Stimulated activated effector memory CD8-positive, alpha-beta T cell treated with anti-CD3 and anti-CD28 coated beads, Interleukin-12 subunit alpha, Interleukin-12 subunit beta, amount 100 ng/mL, for 72 hours (primary cell): ENCODE measurements around the gene DAG1.
"Not testable (repeated sequence)": the region's sequence is repeated elsewhere in the genome, so short reads cannot be mapped to it uniquely, and the experiment has no call there.

ENCODE experiments used
- ATAC-seq: fragments of 150-1000 bp; cut with Tn5 transposase; 2 replicates; pipeline ENCODE4 v1.10.0; 2021
- DNase-seq, 2 donors: peaks; one replicate each; pipeline ENCODE4 v3.0.0; 2021 to 2022; ENCODE audit warnings: low spot score in 2 of 2
- H3K27ac Mint-ChIP-seq: one replicate; pipeline ENCODE4 v1.8.0; 2022; ENCODE audit warnings: mild to moderate bottlenecking, mixed read lengths
- H3K36me3 Mint-ChIP-seq: one replicate; pipeline ENCODE4 v1.8.0; 2022; ENCODE audit warnings: mild to moderate bottlenecking, mixed read lengths
- H3K4me1 Mint-ChIP-seq: one replicate; pipeline ENCODE4 v1.8.0; 2022; ENCODE audit warnings: mixed read lengths
- H3K4me3 Mint-ChIP-seq: one replicate; pipeline ENCODE4 v1.8.0; 2022; ENCODE audit warnings: mild to moderate bottlenecking, mixed read lengths
- H3K9me3 Mint-ChIP-seq: one replicate; pipeline ENCODE4 v1.8.0; 2022; ENCODE audit warnings: mixed read lengths

Gene DAG1

DNA sequence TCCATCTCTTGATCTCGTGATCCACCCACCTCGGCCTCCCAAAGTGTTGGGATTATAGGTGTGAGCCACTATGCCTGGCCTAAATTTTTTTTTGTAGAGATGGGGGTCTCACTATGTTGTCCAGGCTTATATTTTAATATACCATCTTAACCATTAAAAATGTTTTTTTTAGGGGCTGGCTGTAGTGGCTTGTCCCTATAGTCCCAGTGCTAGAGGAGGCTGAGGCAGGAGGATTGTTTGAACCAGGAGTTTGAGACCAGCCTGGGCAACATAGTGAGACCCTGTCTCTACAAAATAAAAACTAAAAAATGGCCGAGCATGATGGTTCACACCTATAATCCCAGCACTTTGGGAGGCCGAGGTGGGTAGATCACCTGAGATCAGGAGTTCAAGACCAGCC, 26.8 kb downstream of the DAG1 start:
- H3K4me3 Mint-ChIP-seq, ATAC-seq, DNase-seq, H3K9me3 Mint-ChIP-seq, H3K27ac Mint-ChIP-seq: not testable (repeated sequence)
- Mint-ChIP-seq H3K4me1 (peaks cover 27% of the 10 kb centered on the region), H3K36me3 (peaks cover 15% of the 10 kb centered on the region)

DNA sequence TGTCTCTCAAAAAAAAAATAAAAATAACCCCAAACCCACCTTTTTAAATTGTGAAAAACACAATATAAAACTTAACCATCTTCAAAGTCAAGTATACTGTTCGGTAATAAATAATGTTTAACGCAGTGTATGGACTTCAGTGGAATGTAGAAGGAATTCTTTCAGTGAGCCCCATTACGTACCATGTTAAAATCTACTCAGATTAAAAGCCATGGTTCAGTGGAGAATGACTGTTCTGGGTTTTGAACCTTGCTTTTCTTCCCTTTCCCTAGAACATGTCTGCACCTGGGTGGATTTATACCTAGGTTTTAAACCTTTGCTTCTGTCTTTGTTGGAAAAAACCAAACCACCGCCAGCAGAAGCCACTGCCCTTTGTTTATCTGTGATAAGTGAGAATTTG, 27.5 kb downstream of the DAG1 start:
- H3K4me1 Mint-ChIP-seq = peaks cover 34% of the 10 kb centered on the region
- no peak overlapping the region for H3K27ac Mint-ChIP-seq
- ATAC-seq = no peak
- DNase-seq = no peak
- H3K4me3 Mint-ChIP-seq = no peak overlapping the region
- H3K9me3 Mint-ChIP-seq = no peaks in the 10 kb centered on the region
- peaks cover 14% of the 10 kb centered on the region for H3K36me3 Mint-ChIP-seq

DNA sequence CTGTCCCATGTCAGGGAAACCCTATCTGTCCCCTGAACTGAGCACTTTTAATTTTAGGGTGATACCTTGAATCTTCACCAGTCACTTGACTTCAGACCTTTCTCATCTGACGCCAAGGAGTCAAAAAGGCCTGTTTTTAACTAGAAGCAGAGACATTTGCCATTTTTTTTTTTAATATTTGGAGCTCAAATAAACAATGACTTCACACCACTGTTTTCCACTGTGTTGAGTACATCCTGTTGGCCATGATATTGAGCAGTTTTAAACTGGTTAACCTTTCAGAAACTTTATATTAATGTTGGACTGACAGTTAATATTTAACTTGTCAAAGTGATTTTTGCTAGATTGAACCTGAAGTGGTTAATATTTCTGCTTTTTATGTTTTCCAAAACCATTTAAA, 28.2 kb downstream of the DAG1 start:
- Mint-ChIP-seq H3K9me3 (no peaks in the 10 kb centered on the region), H3K36me3 (peaks cover 8% of the 10 kb centered on the region), H3K4me3 (no peak overlapping the region), H3K27ac (no peak overlapping the region), H3K4me1 (peaks cover 39% of the 10 kb centered on the region)
- ATAC-seq = no peak
- DNase-seq = no peak

DNA sequence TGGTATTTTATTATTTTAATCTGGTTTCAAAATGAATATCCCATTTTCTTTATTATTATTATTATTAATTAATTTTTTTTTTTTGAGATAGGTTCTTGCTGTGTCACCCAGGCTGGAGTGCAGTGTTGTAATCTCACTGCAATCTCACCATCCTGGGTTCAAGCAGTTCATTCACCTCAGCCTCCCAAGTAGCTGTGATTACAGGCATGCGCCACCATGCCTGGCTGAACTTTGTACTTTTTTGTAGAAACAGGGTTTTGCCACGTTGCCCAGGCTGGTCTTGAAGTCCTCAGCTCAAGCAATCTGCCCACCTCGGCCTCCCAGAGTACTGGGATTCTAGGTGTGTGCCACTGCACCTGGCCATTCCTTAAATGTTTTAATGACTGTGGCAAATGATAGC, 28.6 kb downstream of the DAG1 start:
- ATAC-seq = no peak
- Mint-ChIP-seq H3K9me3 (no peaks in the 10 kb centered on the region), H3K36me3 (peaks cover 5% of the 10 kb centered on the region), H3K4me1 (peaks cover 39% of the 10 kb centered on the region), H3K4me3 (no peak overlapping the region), H3K27ac (no peak overlapping the region)
- DNase-seq = no peak

DNA sequence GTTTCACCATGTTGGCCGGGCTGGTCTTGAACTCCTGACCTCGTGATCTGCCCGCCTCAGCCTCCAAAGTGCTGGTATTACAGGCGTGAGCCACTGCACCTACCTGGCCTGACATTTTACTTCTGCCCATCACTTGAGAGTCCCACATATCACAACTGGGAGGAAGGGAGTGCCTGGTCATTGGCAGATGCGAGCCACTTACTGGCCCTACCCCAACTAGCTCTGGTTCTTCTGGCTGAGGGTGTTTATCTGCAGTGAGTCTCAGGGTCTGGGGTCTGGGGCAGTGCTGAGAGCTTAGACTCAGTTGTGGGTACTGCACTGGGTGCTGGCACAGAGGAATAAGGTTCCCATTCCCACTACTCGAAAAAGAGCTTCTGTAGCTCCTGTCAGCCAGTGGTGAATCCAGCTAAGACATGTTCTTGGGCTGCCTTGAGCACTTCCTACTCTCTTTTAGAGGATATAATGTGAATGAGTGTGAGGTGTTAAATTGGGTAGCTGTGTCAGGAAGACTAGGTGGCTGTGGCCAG, 30.2 kb downstream of the DAG1 start:
- Mint-ChIP-seq H3K36me3 (no peaks in the 10 kb centered on the region), H3K9me3 (no peaks in the 10 kb centered on the region), H3K27ac (peak overlapping the region; percentile 12), H3K4me3 (no peak overlapping the region), H3K4me1 (peaks cover 35% of the 10 kb centered on the region)
- ATAC-seq (no peak), DNase-seq (no peak)

DNA sequence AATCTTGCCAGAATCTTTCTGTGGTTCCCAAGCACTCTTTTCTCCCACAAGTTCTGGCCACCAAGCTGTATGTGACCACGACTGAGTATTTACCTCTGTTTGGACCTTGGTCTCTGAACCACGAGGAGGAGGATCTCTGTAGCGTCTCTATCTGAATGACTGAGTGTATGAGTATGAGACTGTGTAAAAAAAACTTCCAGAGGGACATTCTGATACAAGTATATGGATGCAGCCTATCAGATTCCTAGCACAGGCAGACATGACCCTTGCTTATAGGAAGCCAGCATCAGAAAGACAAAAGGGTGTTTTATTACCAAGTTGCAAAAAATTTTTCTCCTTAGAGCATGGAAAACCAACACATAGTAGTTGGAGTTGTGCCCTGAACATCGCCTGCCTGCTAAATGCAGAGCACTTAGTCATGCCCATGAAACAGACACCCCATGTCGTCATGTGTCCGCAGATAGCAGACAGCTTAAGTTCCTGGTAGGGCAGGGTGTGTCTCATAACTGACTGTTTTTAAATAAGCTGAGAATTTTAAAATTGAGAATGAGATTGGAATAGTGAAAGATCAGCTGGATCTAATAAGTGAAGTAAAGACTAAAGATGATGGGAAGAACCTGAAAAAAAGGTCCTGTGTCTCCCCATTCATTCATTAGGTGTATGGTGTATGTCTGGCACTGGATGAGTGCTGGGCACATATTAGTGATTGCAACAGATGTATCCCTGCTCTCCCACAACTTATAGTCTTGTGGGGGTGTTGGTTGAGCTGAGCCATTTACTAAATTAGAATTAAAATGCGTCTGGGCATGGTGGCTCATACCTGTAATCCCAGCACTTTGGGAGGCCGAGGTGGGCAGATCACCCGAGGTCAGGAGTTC, 30.9 kb downstream of the DAG1 start:
- ATAC-seq = peak; percentile 77

DNA sequence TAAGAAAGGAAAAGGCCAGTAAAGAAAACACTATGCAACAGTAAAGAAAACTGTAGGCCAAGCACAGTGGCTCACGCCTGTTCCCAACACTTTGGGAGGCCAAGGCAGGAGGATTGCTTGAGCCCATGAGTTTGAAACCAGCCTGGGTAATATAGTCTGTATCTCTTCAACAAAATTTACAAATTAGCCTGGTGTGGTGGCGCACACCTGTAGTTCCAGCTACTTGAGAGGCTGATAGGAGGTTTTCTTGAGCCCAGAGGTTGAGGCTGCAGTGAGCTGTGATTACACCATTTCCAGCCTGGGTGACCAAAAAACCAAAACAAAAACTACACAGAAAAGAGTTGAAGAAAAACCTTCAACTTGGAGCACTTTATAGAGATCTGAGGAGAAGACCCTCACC, 31.8 kb downstream of the DAG1 start:
- no peaks in the 10 kb centered on the region for H3K36me3 Mint-ChIP-seq
- no peak for ATAC-seq
- no peak overlapping the region for H3K27ac Mint-ChIP-seq
- H3K9me3 Mint-ChIP-seq = no peaks in the 10 kb centered on the region
- DNase-seq = no peak
- peaks cover 35% of the 10 kb centered on the region for H3K4me1 Mint-ChIP-seq
- H3K4me3 Mint-ChIP-seq = no peak overlapping the region

More for the DNA sequence above, 30.9 kb downstream of the DAG1 start:
- peaks cover 35% of the 10 kb centered on the region for H3K4me1 Mint-ChIP-seq
- no peaks in the 10 kb centered on the region for H3K36me3 Mint-ChIP-seq
- H3K9me3 Mint-ChIP-seq = no peaks in the 10 kb centered on the region
- DNase-seq = no peak
- no peak overlapping the region for H3K4me3 Mint-ChIP-seq
- H3K27ac Mint-ChIP-seq = peak overlapping the region; percentile 12

DNA sequence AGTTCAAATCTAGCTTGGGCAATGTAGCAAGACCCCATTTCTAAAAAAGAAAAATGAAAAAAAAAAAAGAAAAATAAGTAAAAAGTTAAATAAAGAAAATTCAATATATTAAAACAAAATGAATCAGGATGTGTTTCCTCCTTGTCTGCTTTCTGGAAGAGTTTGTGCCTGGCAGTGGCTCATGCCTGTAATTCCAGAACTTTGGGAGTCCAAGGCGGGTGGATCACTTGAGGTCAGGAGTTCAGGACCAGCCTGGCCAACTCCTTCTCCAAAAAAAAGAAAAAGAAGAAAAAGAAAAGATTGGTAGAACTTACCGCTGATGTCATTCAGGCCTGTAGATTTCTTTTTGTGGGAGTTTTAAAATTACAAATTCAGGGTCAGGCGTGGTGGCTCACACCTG, 36.8 kb downstream of the DAG1 start:
- no peak for ATAC-seq

DNA sequence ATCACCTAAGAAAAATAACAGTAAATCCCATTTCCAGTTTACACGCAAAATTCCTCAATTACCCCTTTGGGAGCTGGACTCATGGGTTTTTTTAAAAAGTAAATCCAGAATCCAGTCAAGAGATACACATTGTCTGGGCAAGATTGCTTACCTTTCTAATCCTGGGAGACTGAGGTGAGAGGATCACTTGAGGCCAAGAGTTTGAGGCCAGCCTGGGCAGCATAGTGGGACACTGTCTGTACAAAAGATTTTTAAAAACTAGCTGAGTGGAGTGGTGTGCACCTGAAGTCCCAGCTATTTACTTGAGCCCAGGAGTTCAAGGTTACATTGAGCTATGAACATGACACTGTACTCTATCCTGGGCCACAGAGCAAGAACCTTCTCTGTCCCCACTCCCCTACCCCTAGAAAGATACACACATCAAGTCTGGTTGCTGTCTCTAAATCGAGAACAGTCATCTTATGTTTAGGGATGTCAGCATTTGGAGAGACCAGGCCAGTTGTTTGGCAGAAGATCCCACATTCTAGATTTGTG, 39.0 kb downstream of the DAG1 start:
- ATAC-seq = no peak

More for the DNA sequence above, 36.8 kb downstream of the DAG1 start:
- Mint-ChIP-seq H3K4me3 (no peak overlapping the region), H3K9me3 (no peaks in the 10 kb centered on the region), H3K4me1 (peaks cover 14% of the 10 kb centered on the region), H3K27ac (no peak overlapping the region), H3K36me3 (peaks cover 16% of the 10 kb centered on the region)
- DNase-seq = no peak

DNA sequence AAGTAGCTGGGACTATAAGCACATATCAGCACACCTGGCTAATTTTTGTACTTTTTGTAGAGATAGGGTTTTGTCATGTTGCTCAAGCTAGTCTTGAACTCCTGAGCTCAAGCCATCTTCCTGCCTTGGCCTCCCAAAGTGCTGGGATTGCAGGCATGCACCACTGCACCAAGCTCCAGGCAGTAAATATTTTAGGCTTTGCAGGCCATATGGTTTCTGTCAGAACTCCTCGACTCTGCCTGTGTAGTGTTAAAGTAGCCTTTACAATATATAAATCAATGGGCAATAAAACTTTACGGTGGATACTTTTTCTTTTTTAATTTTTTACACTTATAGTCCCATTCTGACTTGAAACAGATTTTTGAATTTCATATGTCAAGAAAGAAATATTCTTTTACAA, 41.6 kb downstream of the DAG1 start:
- H3K36me3 Mint-ChIP-seq = peaks cover 56% of the 10 kb centered on the region
- no peak for ATAC-seq
- H3K4me3 Mint-ChIP-seq = no peak overlapping the region
- no peak overlapping the region for H3K27ac Mint-ChIP-seq
- H3K4me1 Mint-ChIP-seq = no peaks in the 10 kb centered on the region
- DNase-seq = no peak
- H3K9me3 Mint-ChIP-seq = no peaks in the 10 kb centered on the region

More for the DNA sequence above, 39.0 kb downstream of the DAG1 start:
- Mint-ChIP-seq H3K9me3 (no peaks in the 10 kb centered on the region), H3K4me3 (no peak overlapping the region), H3K4me1 (no peaks in the 10 kb centered on the region), H3K27ac (no peak overlapping the region), H3K36me3 (peaks cover 37% of the 10 kb centered on the region)
- no peak for DNase-seq

DNA sequence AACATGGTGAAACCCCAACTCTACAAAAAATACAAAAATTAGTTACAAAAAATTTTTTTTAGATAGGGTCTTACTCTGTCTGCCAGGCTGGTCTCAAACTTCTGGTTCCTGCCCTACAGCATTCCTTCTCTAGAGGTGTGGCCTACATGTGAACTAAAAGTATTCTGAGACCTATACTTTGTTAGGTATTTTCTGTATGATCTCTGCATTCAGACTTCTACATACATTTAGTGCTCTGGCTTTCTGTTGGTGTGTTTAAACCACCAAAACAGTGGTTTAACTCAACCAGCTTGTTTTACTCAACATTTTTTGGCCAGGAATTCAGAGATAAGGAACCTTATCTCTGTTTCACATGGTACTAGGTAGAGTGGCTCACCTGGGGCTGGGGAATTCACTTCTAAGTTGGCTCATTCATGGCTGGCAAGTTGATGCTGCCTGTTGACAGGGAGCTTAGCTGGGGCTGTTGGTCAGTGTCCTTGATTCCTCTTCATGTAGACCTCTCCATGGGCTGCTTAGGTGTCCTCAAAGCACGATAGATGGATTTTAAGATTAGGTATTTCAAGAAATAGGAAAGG, 42.8 kb downstream of the DAG1 start:
- no peak overlapping the region for H3K27ac Mint-ChIP-seq
- H3K9me3 Mint-ChIP-seq = no peaks in the 10 kb centered on the region
- H3K4me1 Mint-ChIP-seq = peaks cover 6% of the 10 kb centered on the region
- H3K4me3 Mint-ChIP-seq = no peak overlapping the region
- DNase-seq (no peak), ATAC-seq (no peak)
- H3K36me3 Mint-ChIP-seq = peaks cover 63% of the 10 kb centered on the region

DNA sequence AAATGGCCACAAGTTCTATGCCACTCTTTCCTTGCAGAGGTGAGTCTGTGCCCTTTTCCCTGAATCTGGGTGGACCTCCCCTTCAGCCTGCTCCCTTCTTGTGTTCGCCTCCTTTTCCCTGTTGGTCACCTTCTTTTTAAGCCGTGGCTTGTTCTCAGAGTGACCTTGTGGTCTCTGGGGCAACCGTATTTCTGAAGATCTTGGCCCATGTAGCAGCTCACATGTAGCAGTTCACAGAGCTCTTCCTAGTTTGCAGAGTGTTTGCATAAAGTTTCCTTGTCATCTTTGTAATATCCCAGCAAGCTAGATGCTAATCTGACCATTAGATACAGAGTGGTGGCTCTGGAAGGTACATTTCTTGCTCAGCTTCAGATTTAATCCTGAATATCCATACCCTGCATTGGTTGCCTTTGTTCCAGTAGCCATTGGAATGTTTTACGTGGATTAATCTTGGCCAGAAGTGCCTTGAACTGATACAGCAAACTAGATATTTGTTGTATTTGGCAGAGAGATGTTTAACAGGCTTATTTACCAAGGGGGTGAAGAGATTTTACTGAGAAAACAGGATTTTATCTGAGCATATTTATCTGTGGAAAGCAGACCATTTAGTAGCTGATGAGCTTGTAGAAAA, 43.5 kb downstream of the DAG1 start:
- no peaks in the 10 kb centered on the region for H3K9me3 Mint-ChIP-seq
- no peak overlapping the region for H3K27ac Mint-ChIP-seq
- peaks cover 64% of the 10 kb centered on the region for H3K36me3 Mint-ChIP-seq
- H3K4me1 Mint-ChIP-seq = peaks cover 8% of the 10 kb centered on the region
- DNase-seq (no peak), ATAC-seq (no peak)
- H3K4me3 Mint-ChIP-seq = no peak overlapping the region

DNA sequence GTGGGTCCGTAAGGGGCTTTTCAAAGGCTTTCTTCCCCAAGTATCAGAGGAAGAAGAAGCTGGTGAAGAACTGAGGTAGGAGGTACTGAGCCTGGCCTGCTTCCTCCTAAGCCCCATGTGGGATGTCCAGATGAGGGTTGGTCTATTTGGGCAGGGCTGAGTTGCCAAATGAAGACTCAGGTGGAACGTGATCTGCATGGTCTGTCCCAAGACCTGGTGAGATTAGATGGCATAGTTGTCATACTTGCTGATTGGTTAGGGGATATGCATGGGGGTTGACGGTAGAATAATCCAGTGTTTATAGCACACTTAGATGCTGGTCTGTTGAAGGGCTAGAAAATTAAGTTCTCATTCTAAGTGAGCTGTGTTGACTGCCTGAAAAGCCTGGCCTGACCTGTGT, 47.9 kb downstream of the DAG1 start:
- Mint-ChIP-seq H3K4me1 (peaks cover 17% of the 10 kb centered on the region), H3K27ac (no peak overlapping the region), H3K4me3 (no peak overlapping the region), H3K36me3 (peaks cover 38% of the 10 kb centered on the region), H3K9me3 (no peaks in the 10 kb centered on the region)
- ATAC-seq (no peak), DNase-seq (no peak)

DNA sequence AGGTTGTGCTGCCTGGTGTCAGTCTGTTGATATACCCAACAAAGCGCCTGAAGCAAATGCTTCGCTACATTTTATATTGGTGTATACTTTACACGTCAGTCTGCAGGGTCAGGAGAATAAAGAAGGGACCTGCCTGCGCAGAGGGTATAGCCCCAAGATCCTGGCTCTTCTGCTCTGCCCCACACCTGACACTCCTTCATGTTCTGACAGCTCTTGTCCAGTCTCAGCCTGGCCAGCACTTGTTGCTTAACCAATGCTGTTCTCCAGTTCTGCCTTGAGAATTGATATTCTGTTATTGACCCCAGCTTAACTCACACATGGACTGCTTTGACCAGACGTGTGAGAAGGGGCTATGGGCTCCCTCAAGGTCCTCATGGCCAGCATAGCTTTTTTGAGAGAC, 48.4 kb downstream of the DAG1 start:
- no peaks in the 10 kb centered on the region for H3K9me3 Mint-ChIP-seq
- peaks cover 17% of the 10 kb centered on the region for H3K4me1 Mint-ChIP-seq
- ATAC-seq = no peak
- H3K27ac Mint-ChIP-seq = no peak overlapping the region
- peaks cover 34% of the 10 kb centered on the region for H3K36me3 Mint-ChIP-seq
- H3K4me3 Mint-ChIP-seq = no peak overlapping the region
- DNase-seq = no peak

DNA sequence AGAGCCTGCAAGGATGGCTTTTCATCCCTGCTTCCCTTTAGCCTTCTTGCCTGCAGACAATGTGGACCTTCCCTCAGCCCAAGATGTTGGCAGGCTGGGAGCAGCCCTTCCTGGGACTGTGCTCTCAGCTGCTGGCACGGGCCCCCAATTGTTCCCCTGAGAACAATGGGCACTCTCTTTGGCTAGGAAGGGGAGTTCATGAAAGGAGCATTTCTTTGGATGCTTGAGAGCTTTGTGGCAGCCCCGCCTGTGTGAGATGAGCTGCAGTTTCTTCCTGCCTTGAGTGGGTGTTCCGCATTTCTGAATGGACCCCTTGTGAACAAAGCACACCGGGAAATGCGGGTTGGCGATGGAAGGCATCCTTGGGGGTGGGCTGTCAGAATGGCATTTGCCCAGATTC, 49.2 kb downstream of the DAG1 start:
- DNase-seq (no peak), ATAC-seq (no peak)
- H3K36me3 Mint-ChIP-seq = peaks cover 25% of the 10 kb centered on the region
- peaks cover 17% of the 10 kb centered on the region for H3K4me1 Mint-ChIP-seq
- H3K27ac Mint-ChIP-seq = peak overlapping the region; percentile 60
- H3K9me3 Mint-ChIP-seq = no peaks in the 10 kb centered on the region
- no peak overlapping the region for H3K4me3 Mint-ChIP-seq
